ENCODE data around the gene TM7SF2. TPM values are rescaled to one million over a fixed set of nuclear protein-coding genes. Genes with fewer than 3 reads are reported as not detected.

The TM7SF2 gene
- total and polyA plus RNA-seq, 2 of the 8 experiments (the other 6 are each of a cell fraction or from before 2014, with no cell fraction given) = 40.1 to 96.0 TPM

DNA sequence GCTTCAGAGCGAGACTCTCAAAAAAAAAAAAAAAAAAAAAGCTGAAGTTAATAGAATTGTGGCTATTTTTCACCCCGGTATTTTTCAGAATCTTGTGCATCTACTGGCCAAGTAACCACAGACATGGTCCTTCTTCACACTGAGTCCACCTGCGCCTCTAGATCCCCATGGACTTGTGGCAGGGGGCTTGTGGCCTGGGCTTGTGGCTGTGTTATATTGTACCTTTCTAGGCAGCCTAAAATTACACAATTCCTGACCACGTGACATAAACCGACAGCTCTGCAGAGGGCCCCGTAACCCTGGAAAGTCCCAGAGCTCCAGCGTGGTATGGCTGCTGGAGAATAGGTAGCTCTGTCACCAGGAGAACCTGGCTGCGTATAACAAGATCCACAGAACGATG, 42.5 kb upstream of the TM7SF2 start (continued):
- TF ChIP-seq POLR2AphosphoS5 (IDR thresholded peaks at IDR 0.05; ENCODE audit: low read depth, low read length) (no peak), SP4 (IDR thresholded peaks at IDR 0.05; ENCODE audit: low read length) (no peak), SIN3A (conservative IDR thresholded peaks at IDR 0.05 in 1 of 2, IDR thresholded peaks at IDR 0.05 in 1 of 2; ENCODE audit: low read depth in 1 of 2, low read length in 2 of 2) (no peak), BRCA1 (IDR thresholded peaks at IDR 0.05; ENCODE audit: low read depth, low read length) (no peak), BCL11A (IDR thresholded peaks at IDR 0.05; ENCODE audit: low read depth in 2 of 2, low read length in 2 of 2) (no peak)
